Endothelial cell of umbilical vein (primary cell): ENCODE results near the gene NAGS.

Experiments used
- EZH2 ChIP-seq: IDR thresholded peaks from 2 replicates; pipeline ENCODE4 v1.6.1; 2012; ENCODE audit warnings: borderline replicate concordance, low read depth, mild to moderate bottlenecking, moderate library complexity, low read length, inconsistent platforms; ENCODE audit not compliant: severe bottlenecking
- FOS ChIP-seq: IDR thresholded peaks from 2 replicates; pipeline ENCODE4 v1.6.1; 2011; ENCODE audit warnings: mild to moderate bottlenecking, low read length, moderate library complexity, borderline replicate concordance; ENCODE audit not compliant: insufficient read depth
- GATA2 ChIP-seq: IDR thresholded peaks from 2 replicates; pipeline ENCODE4 v1.7.0; 2011; ENCODE audit warnings: low read depth, mild to moderate bottlenecking, moderate library complexity, mixed read lengths, low read length; ENCODE audit not compliant: insufficient read length, insufficient read depth
- MYC ChIP-seq: IDR thresholded peaks from one replicate; pipeline ENCODE4 v1.6.1; 2011; ENCODE audit warnings: mild to moderate bottlenecking, low read depth, low read length
- POLR2A ChIP-seq: IDR thresholded peaks from 2 replicates; pipeline ENCODE4 v1.6.1; 2012; ENCODE audit warnings: low read depth, mild to moderate bottlenecking, control low read depth, low read length
- POLR2AphosphoS5 ChIP-seq: IDR thresholded peaks from 2 replicates; pipeline ENCODE4 v1.6.1; 2012; ENCODE audit warnings: low read depth, mild to moderate bottlenecking, control low read depth, low read length, moderate library complexity; ENCODE audit not compliant: insufficient read depth
- TF ChIP-seq, protein P1 (sequence below), 2 donors: IDR thresholded peaks; 1 replicate in 1 of 2; 2 replicates in 1 of 2; pipeline ENCODE4 v1.5.1; 2011; ENCODE audit warnings: low read length in 2 of 2, mild to moderate bottlenecking in 2 of 2, moderate library complexity in 2 of 2, control low read depth in 1 of 2, inconsistent platforms in 1 of 2, low read depth in 1 of 2; ENCODE audit not compliant: insufficient read depth in 1 of 2; ENCODE audit errors: extremely low read depth in 1 of 2
- TF ChIP-seq, protein P2 (sequence below): IDR thresholded peaks from 2 replicates; pipeline ENCODE4 v1.6.1; 2011; ENCODE audit not compliant: insufficient read depth, insufficient read length

DNA sequence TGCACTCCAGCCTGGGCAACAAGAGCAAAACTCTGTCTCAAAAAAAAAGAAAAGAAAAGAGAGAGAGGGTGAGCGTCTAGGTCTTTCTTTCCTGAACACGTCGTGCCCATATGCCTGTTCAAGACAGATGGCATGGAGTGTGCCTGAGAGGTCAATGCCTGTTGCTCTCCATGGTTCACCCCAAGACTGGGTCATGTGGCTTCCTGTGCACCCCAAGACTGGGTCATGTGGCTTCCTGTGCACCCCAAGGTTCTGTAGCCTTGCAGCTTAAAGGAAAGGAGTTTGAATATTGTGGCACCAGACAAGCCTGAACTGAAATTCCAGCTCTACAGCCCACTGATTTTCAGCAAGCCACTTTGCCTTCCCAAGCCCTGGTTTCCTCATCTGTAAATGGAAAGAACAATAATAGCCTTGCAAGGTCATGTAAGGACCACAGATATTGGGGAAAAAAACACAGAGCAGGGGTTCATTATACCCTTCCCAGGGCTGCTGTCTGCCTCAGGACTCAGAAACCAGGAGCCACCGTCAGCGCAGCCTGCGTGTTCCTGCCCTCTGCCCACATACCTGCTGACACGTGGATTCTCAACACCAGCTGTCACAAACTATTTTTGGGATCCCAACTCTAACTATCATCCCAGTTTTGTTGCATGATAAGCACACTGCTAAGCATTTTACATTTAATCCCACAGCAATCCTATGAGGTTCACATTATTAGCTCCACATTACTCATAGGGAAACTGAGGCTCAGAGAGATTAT, 18.0 kb upstream of the NAGS start:
- TF ChIP-seq, protein P1, sequence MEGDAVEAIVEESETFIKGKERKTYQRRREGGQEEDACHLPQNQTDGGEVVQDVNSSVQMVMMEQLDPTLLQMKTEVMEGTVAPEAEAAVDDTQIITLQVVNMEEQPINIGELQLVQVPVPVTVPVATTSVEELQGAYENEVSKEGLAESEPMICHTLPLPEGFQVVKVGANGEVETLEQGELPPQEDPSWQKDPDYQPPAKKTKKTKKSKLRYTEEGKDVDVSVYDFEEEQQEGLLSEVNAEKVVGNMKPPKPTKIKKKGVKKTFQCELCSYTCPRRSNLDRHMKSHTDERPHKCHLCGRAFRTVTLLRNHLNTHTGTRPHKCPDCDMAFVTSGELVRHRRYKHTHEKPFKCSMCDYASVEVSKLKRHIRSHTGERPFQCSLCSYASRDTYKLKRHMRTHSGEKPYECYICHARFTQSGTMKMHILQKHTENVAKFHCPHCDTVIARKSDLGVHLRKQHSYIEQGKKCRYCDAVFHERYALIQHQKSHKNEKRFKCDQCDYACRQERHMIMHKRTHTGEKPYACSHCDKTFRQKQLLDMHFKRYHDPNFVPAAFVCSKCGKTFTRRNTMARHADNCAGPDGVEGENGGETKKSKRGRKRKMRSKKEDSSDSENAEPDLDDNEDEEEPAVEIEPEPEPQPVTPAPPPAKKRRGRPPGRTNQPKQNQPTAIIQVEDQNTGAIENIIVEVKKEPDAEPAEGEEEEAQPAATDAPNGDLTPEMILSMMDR (IDR thresholded peaks at IDR 0.05; ENCODE audit: extremely low read depth in 1 of 2, insufficient read depth in 1 of 2, low read depth in 1 of 2, low read length in 2 of 2), result no peak
- no peak for TF ChIP-seq EZH2
- no peak for TF ChIP-seq POLR2AphosphoS5
- TF ChIP-seq, protein P2, sequence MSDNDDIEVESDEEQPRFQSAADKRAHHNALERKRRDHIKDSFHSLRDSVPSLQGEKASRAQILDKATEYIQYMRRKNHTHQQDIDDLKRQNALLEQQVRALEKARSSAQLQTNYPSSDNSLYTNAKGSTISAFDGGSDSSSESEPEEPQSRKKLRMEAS, result no peak
- no peak for TF ChIP-seq POLR2A
- no peak for TF ChIP-seq MYC
- no peak for TF ChIP-seq FOS
- TF ChIP-seq GATA2, result no peak
